ENCODE results near the gene DNA2. TPM values are rescaled to one million over a fixed set of nuclear protein-coding genes. Genes with fewer than 3 reads are reported as not detected.
A peak's percentile ranks its signal among the peaks of the same experiment; 100 is the strongest.

Gene DNA2
- total RNA-seq, 2 experiments from 2014 or later: 44.5 to 51.4 TPM

- Mint-ChIP-seq H3K4me1 (peaks cover 17% of the 10 kb centered on the region), H3K36me3 (peaks cover 10% of the 10 kb centered on the region), H3K27ac (no peak overlapping the region), H3K9me3 (no peaks in the 10 kb centered on the region), H3K27me3 (no peaks in the 10 kb centered on the region), H3K4me3 (no peak overlapping the region)
- DNase-seq: no peak
Observed at GRCh38 chr10:68408898-68409518, 62.8 kb downstream of the DNA2 start.

- Mint-ChIP-seq H3K9me3 (no peaks in the 10 kb centered on the region), H3K36me3 (no peaks in the 10 kb centered on the region), H3K4me3 (peak within 1 kb of the TSS; percentile 89), H3K27me3 (no peaks in the 10 kb centered on the region), H3K4me1 (peaks cover 19% of the 10 kb centered on the region), H3K27ac (peak within 1 kb of the TSS; percentile 87)
- peak; percentile 88 for DNase-seq
Observed at GRCh38 chr10:68406815-68407548, 64.8 kb downstream of the DNA2 start, which contains the start of gene RUFY2. Gene RUFY2 (minus strand): TSS chr10:68407277. CDS start chr10:68407189, 88 bp downstream.

- no peaks in the 10 kb centered on the region for H3K9me3 Mint-ChIP-seq
- H3K4me1 Mint-ChIP-seq: peaks cover 19% of the 10 kb centered on the region
- no peaks in the 10 kb centered on the region for H3K27me3 Mint-ChIP-seq
- H3K36me3 Mint-ChIP-seq: no peaks in the 10 kb centered on the region
- H3K4me3 Mint-ChIP-seq: peak overlapping the region; percentile 89
- peak; percentile 60 for DNase-seq
- peak overlapping the region; percentile 82 for H3K27ac Mint-ChIP-seq
Observed at GRCh38 chr10:68406111-68406814, 65.5 kb downstream of the DNA2 start.

- no peak overlapping the region for H3K27ac Mint-ChIP-seq
- H3K36me3 Mint-ChIP-seq: no peaks in the 10 kb centered on the region
- no peak overlapping the region for H3K4me3 Mint-ChIP-seq
- H3K9me3 Mint-ChIP-seq: no peaks in the 10 kb centered on the region
- no peak for DNase-seq
- H3K4me1 Mint-ChIP-seq: peaks cover 19% of the 10 kb centered on the region
- no peaks in the 10 kb centered on the region for H3K27me3 Mint-ChIP-seq
Observed at GRCh38 chr10:68403701-68404100, 68.1 kb downstream of the DNA2 start.

GRCh38 chr10:68402276-68402675, 69.5 kb downstream of the DNA2 start:
- Mint-ChIP-seq H3K4me3 (no peak overlapping the region), H3K27me3 (no peaks in the 10 kb centered on the region), H3K4me1 (peaks cover 19% of the 10 kb centered on the region), H3K27ac (no peak overlapping the region), H3K36me3 (no peaks in the 10 kb centered on the region), H3K9me3 (no peaks in the 10 kb centered on the region)
- no peak for DNase-seq

GRCh38 chr10:68397005-68397404, 74.8 kb downstream of the DNA2 start:
- DNase-seq: no peak
- no peaks in the 10 kb centered on the region for H3K9me3 Mint-ChIP-seq
- peaks cover 2% of the 10 kb centered on the region for H3K4me1 Mint-ChIP-seq
- H3K36me3 Mint-ChIP-seq: peaks cover 2% of the 10 kb centered on the region
- H3K27ac Mint-ChIP-seq: no peak overlapping the region
- no peaks in the 10 kb centered on the region for H3K27me3 Mint-ChIP-seq
- H3K4me3 Mint-ChIP-seq: no peak overlapping the region

- Mint-ChIP-seq H3K27me3 (no peaks in the 10 kb centered on the region), H3K4me1 (no peaks in the 10 kb centered on the region), H3K36me3 (no peaks in the 10 kb centered on the region), H3K27ac (no peak overlapping the region), H3K9me3 (no peaks in the 10 kb centered on the region), H3K4me3 (no peak overlapping the region)
- DNase-seq: no peak
Observed at GRCh38 chr10:68385740-68386139, 86.0 kb downstream of the DNA2 start.

GRCh38 chr10:68371604-68372003, 100.2 kb downstream of the DNA2 start:
- Mint-ChIP-seq H3K36me3 (peaks cover 51% of the 10 kb centered on the region), H3K9me3 (peaks cover 10% of the 10 kb centered on the region), H3K27me3 (no peaks in the 10 kb centered on the region), H3K4me1 (no peaks in the 10 kb centered on the region), H3K27ac (no peak overlapping the region), H3K4me3 (no peak overlapping the region)
- DNase-seq: no peak

GRCh38 chr10:68367121-68367520, 104.7 kb downstream of the DNA2 start:
- H3K4me3 Mint-ChIP-seq: no peak overlapping the region
- H3K36me3 Mint-ChIP-seq: peaks cover 19% of the 10 kb centered on the region
- no peaks in the 10 kb centered on the region for H3K4me1 Mint-ChIP-seq
- DNase-seq: no peak
- H3K27me3 Mint-ChIP-seq: no peaks in the 10 kb centered on the region
- H3K27ac Mint-ChIP-seq: no peak overlapping the region
- peaks cover 7% of the 10 kb centered on the region for H3K9me3 Mint-ChIP-seq

- Mint-ChIP-seq H3K4me1 (no peaks in the 10 kb centered on the region), H3K27me3 (no peaks in the 10 kb centered on the region), H3K9me3 (peaks cover 5% of the 10 kb centered on the region), H3K4me3 (no peak overlapping the region), H3K36me3 (peaks cover 14% of the 10 kb centered on the region), H3K27ac (no peak overlapping the region)
- no peak for DNase-seq
Observed at GRCh38 chr10:68366600-68366999, 105.2 kb downstream of the DNA2 start.

- Mint-ChIP-seq H3K27ac (peak overlapping the region; percentile 58), H3K4me1 (no peaks in the 10 kb centered on the region), H3K36me3 (peaks cover 6% of the 10 kb centered on the region), H3K4me3 (no peak overlapping the region), H3K9me3 (peaks cover 2% of the 10 kb centered on the region), H3K27me3 (no peaks in the 10 kb centered on the region)
- DNase-seq: no peak
Observed at GRCh38 chr10:68365611-68366010, 106.2 kb downstream of the DNA2 start.

GRCh38 chr10:68364101-68364886, 107.5 kb downstream of the DNA2 start:
- DNase-seq: no peak
- no peaks in the 10 kb centered on the region for H3K9me3 Mint-ChIP-seq
- H3K27ac Mint-ChIP-seq: no peak overlapping the region
- no peak overlapping the region for H3K4me3 Mint-ChIP-seq
- H3K36me3 Mint-ChIP-seq: no peaks in the 10 kb centered on the region
- no peaks in the 10 kb centered on the region for H3K4me1 Mint-ChIP-seq
- no peaks in the 10 kb centered on the region for H3K27me3 Mint-ChIP-seq
